HepG2 (cell line): ENCODE results near the gene TK1. TPM values are rescaled to one million over a fixed set of nuclear protein-coding genes. Genes with fewer than 3 reads are reported as not detected.

Source experiments
- FOXK1 ChIP-seq: sonication (generic); formaldehyde crosslinking; IDR thresholded peaks from 2 replicates; pipeline ENCODE4 v1.4.0; 2020; ENCODE audit warnings: low read depth, missing genetic modification reagents, borderline replicate concordance
- GABPA ChIP-seq, 2 experiments: IDR thresholded peaks; 2 replicates each; pipeline ENCODE4 v1.6.1; 2011 to 2016; ENCODE audit warnings: low read depth in 2 of 2, low read length in 1 of 2, missing biosample characterization in 1 of 2, missing genetic modification characterization in 1 of 2
- ISL2 ChIP-seq: sonication (generic); formaldehyde crosslinking; IDR thresholded peaks from 2 replicates; pipeline ENCODE4 v1.5.0; 2020; ENCODE audit warnings: missing genetic modification reagents
- KMT2B ChIP-seq: IDR thresholded peaks from 2 replicates; pipeline ENCODE4 v1.6.1; 2016; ENCODE audit warnings: missing genetic modification reagents, missing compliant biosample characterization
- MAX ChIP-seq: IDR thresholded peaks from 2 replicates; pipeline ENCODE4 v1.6.1; 2012; ENCODE audit warnings: inconsistent platforms
- PITX1 ChIP-seq: sonication (generic); formaldehyde crosslinking; IDR thresholded peaks from 2 replicates; pipeline ENCODE4 v1.5.1; 2020; ENCODE audit warnings: mild to moderate bottlenecking, missing genetic modification reagents
- THAP11 ChIP-seq: IDR thresholded peaks from 2 replicates; pipeline ENCODE4 v1.6.1; 2016; ENCODE audit warnings: missing biosample characterization, missing genetic modification reagents
- TIGD3 ChIP-seq: sonication (generic); formaldehyde crosslinking; IDR thresholded peaks from 2 replicates; pipeline ENCODE4 v1.5.1; 2020; ENCODE audit warnings: mild to moderate bottlenecking, missing genetic modification reagents, borderline replicate concordance
- ZBTB33 ChIP-seq: sonication (generic); formaldehyde crosslinking; IDR thresholded peaks from 2 replicates; pipeline ENCODE4 v1.4.0; 2020; ENCODE audit warnings: missing genetic modification reagents
- ZKSCAN5 ChIP-seq: sonication (generic); formaldehyde crosslinking; IDR thresholded peaks from 2 replicates; pipeline ENCODE4 v1.5.1; 2020; ENCODE audit warnings: mild to moderate bottlenecking, missing genetic modification reagents
- ZNF251 ChIP-seq: sonication (generic); formaldehyde crosslinking; IDR thresholded peaks from 2 replicates; pipeline ENCODE4 v1.9.0; 2021; ENCODE audit warnings: mild to moderate bottlenecking, missing genetic modification reagents
- ZNF530 ChIP-seq: sonication (generic); formaldehyde crosslinking; IDR thresholded peaks from 2 replicates; pipeline ENCODE4 v1.5.0; 2020; ENCODE audit warnings: low read depth, mild to moderate bottlenecking, missing genetic modification reagents
- ZNF543 ChIP-seq: sonication (generic); formaldehyde crosslinking; IDR thresholded peaks from 2 replicates; pipeline ENCODE4 v1.4.0; 2020; ENCODE audit warnings: mild to moderate bottlenecking, missing genetic modification reagents
- ZNF639 ChIP-seq: conservative IDR thresholded peaks from 2 replicates; pipeline ENCODE4 v1.6.1; 2018; ENCODE audit warnings: missing genetic modification reagents
- ZNF883 ChIP-seq: sonication (generic); formaldehyde crosslinking; IDR thresholded peaks from 2 replicates; pipeline ENCODE4 v1.5.1; 2020; ENCODE audit warnings: mild to moderate bottlenecking, missing genetic modification reagents; ENCODE audit errors: not compliant biosample characterization
- polyA plus RNA-seq, 8 experiments: library from polyadenylated mRNA; depleted of rRNA in 3 of 8; stranded (reverse) in 7 of 8; unstranded in 1 of 8; fragments of >200 nt; fragmentation: Illumina TruSeq in 4 of 8; extraction: Trizol in 4 of 8; gene quantifications; 2 replicates each; pipeline versions ENCODE4 v1.2.1 to v1.2.3, GENCODE V29; 2011 to 2016; ENCODE audit warnings: low read depth in 4 of 8, missing spikeins in 1 of 8, mixed read lengths in 1 of 8; ENCODE audit not compliant: insufficient read depth in 1 of 8
- total RNA-seq, 5 experiments: library from RNA; depleted of rRNA; stranded (reverse); fragments of >200 nt; fragmentation: Illumina TruSeq; extraction: Trizol; gene quantifications; 2 replicates each; pipeline ENCODE4 v1.2.3, GENCODE V29; 2016; ENCODE audit warnings: low read depth in 1 of 5
- TF ChIP-seq, protein P1 (sequence below): sonication (generic); formaldehyde crosslinking; IDR thresholded peaks from 2 replicates; pipeline ENCODE4 v1.4.0; 2020; ENCODE audit warnings: missing genetic modification reagents
- TF ChIP-seq, protein P2 (sequence below): sonication (generic); formaldehyde crosslinking; IDR thresholded peaks from 2 replicates; pipeline ENCODE4 v1.5.1; 2020; ENCODE audit warnings: mild to moderate bottlenecking, missing genetic modification reagents, moderate library complexity

Gene TK1
- total and polyA plus RNA-seq, 2 of the 13 experiments (the other 11 are each of a cell fraction or from before 2014, with no cell fraction given) = 45.0 to 96.0 TPM

- TF ChIP-seq ZNF543 (CRISPR knock-in tag) = peak; percentile 85
- no peak for TF ChIP-seq ZKSCAN5 (CRISPR knock-in tag)
- TF ChIP-seq, protein P1, sequence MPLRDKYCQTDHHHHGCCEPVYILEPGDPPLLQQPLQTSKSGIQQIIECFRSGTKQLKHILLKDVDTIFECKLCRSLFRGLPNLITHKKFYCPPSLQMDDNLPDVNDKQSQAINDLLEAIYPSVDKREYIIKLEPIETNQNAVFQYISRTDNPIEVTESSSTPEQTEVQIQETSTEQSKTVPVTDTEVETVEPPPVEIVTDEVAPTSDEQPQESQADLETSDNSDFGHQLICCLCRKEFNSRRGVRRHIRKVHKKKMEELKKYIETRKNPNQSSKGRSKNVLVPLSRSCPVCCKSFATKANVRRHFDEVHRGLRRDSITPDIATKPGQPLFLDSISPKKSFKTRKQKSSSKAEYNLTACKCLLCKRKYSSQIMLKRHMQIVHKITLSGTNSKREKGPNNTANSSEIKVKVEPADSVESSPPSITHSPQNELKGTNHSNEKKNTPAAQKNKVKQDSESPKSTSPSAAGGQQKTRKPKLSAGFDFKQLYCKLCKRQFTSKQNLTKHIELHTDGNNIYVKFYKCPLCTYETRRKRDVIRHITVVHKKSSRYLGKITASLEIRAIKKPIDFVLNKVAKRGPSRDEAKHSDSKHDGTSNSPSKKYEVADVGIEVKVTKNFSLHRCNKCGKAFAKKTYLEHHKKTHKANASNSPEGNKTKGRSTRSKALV (CRISPR knock-in tag) = 0 out of 2 replicates have a peak, but pooled peaks have one; percentile 35
- peak; percentile 86 for TF ChIP-seq THAP11 (CRISPR knock-in tag)
- TF ChIP-seq ZBTB33 (CRISPR knock-in tag) = peak; percentile 83; the same call in 1 of the 2 replicates
- TF ChIP-seq ZNF883 (CRISPR knock-in tag) = peak; percentile 87
- TF ChIP-seq TIGD3 (CRISPR knock-in tag) = no peak
- no peak for TF ChIP-seq ZNF530 (CRISPR knock-in tag)
- peak; percentile 73 for TF ChIP-seq ZNF639 (CRISPR knock-in tag)
- TF ChIP-seq ISL2 = peak; percentile 60; the same call in 1 of the 2 replicates
- TF ChIP-seq ZNF251 = no peak
- TF ChIP-seq PITX1 (CRISPR knock-in tag) = peak; percentile 89
- TF ChIP-seq, protein P2, sequence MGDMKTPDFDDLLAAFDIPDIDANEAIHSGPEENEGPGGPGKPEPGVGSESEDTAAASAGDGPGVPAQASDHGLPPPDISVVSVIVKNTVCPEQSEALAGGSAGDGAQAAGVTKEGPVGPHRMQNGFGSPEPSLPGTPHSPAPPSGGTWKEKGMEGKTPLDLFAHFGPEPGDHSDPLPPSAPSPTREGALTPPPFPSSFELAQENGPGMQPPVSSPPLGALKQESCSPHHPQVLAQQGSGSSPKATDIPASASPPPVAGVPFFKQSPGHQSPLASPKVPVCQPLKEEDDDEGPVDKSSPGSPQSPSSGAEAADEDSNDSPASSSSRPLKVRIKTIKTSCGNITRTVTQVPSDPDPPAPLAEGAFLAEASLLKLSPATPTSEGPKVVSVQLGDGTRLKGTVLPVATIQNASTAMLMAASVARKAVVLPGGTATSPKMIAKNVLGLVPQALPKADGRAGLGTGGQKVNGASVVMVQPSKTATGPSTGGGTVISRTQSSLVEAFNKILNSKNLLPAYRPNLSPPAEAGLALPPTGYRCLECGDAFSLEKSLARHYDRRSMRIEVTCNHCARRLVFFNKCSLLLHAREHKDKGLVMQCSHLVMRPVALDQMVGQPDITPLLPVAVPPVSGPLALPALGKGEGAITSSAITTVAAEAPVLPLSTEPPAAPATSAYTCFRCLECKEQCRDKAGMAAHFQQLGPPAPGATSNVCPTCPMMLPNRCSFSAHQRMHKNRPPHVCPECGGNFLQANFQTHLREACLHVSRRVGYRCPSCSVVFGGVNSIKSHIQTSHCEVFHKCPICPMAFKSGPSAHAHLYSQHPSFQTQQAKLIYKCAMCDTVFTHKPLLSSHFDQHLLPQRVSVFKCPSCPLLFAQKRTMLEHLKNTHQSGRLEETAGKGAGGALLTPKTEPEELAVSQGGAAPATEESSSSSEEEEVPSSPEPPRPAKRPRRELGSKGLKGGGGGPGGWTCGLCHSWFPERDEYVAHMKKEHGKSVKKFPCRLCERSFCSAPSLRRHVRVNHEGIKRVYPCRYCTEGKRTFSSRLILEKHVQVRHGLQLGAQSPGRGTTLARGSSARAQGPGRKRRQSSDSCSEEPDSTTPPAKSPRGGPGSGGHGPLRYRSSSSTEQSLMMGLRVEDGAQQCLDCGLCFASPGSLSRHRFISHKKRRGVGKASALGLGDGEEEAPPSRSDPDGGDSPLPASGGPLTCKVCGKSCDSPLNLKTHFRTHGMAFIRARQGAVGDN (CRISPR knock-in tag) = peak; percentile 92
- TF ChIP-seq MAX = peak; percentile 93
- no peak for TF ChIP-seq KMT2B (CRISPR knock-in tag)
- TF ChIP-seq GABPA (IDR thresholded peaks at IDR 0.05; ENCODE audit: low read depth, low read length) = no peak
- TF ChIP-seq GABPA (CRISPR knock-in tag; IDR thresholded peaks at IDR 0.05; ENCODE audit: low read depth) = no peak
- peak; percentile 64 for TF ChIP-seq FOXK1 (CRISPR knock-in tag)
Observed at GRCh38 chr17:78186692-78187595, at the start of gene TK1, which contains the start of gene AFMID (continued).
